GM13977 (cell line): Measurements from ENCODE around the gene FLT1.

ENCODE experiments used
- DNase-seq: peaks from one replicate; pipeline ENCODE4 v3.0.0; 2012; ENCODE audit warnings: low spot score
- CTCF ChIP-seq: IDR thresholded peaks from 2 replicates; pipeline ENCODE4 v1.5.1; 2012; ENCODE audit warnings: mild to moderate bottlenecking, control low read depth; ENCODE audit not compliant: insufficient read depth; ENCODE audit errors: extremely low read depth, missing control alignments
- in situ Hi-C: fragments of 300-500 bp; cut with MboI; formaldehyde crosslinking; loops from one replicate; pipeline ENCODE4 v1.12.0; 2022; ENCODE audit warnings: low sequenced_read_pairs, low pct_unique_long_range_greater_than_20kb, mixed read lengths, inconsistent platforms; ENCODE audit not compliant: unreplicated experiment

Gene FLT1

GRCh38 chr13:28485551-28485950 lies 9.4 kb downstream of the FLT1 start:
- DNase-seq = no peak
- TF ChIP-seq CTCF = no peak
- in situ Hi-C loops = no loop called here

- DNase-seq = no peak
- TF ChIP-seq CTCF = no peak
- in situ Hi-C loops = no loop called here
Measured at GRCh38 chr13:28485097-28485496, 9.8 kb downstream of the FLT1 start.

GRCh38 chr13:28483313-28483931 lies 11.5 kb downstream of the FLT1 start:
- no peak for DNase-seq
- in situ Hi-C loops = no loop called here
- TF ChIP-seq CTCF = no peak

- TF ChIP-seq CTCF = no peak
- no peak for DNase-seq
- in situ Hi-C loops = no loop called here
Measured at GRCh38 chr13:28479005-28479404, 15.9 kb downstream of the FLT1 start.

GRCh38 chr13:28478127-28478526 lies 16.8 kb downstream of the FLT1 start:
- in situ Hi-C loops = no loop called here
- no peak for DNase-seq

GRCh38 chr13:28477709-28477973 lies 17.3 kb downstream of the FLT1 start:
- in situ Hi-C loops = no loop called here
- TF ChIP-seq CTCF = no peak
- DNase-seq = no peak

More at GRCh38 chr13:28478127-28478526, 16.8 kb downstream of the FLT1 start:
- TF ChIP-seq CTCF = no peak

- no peak for DNase-seq
- no peak for TF ChIP-seq CTCF
- in situ Hi-C loops = no loop called here
Measured at GRCh38 chr13:28476919-28477708, 17.8 kb downstream of the FLT1 start.
